H1 (cell line): ENCODE measurements around the gene BBLN. TPM values are rescaled to one million over a fixed set of nuclear protein-coding genes. Genes with fewer than 3 reads are reported as not detected.

ENCODE experiments used
- CTCF ChIA-PET: fragments of 300-600 bp; sonication (Branson Sonifier 250); formaldehyde crosslinking; loops from one replicate; lab custom pipeline; 2021; ENCODE audit not compliant: partially characterized antibody; lab: Charles Lee
- POLR2A ChIA-PET: fragments of 300-600 bp; sonication (Branson Sonifier 250); formaldehyde crosslinking; loops from one replicate; lab custom pipeline; 2021; ENCODE audit warnings: inconsistent platforms; ENCODE audit not compliant: partially characterized antibody; lab: Charles Lee
- DNase-seq, 2 experiments: peaks; one replicate each; pipeline versions ENCODE4 v3.0.0 to v3.0.0-alpha.2; 2010 to 2022; ENCODE audit warnings: low spot score in 2 of 2, low read depth in 1 of 2, mixed read lengths in 1 of 2
- FAIRE-seq: peaks from 2 replicates; lab custom pipeline; 2011; peaks lifted over from hg19 to GRCh38; lab: Jason Lieb, UNC
- H2AFZ ChIP-seq: 2 replicates; pipeline ENCODE4 v1.8.1; 2012; ENCODE audit warnings: low read length, inconsistent platforms
- H2AK5ac ChIP-seq: 2 replicates; pipeline ENCODE4 v1.6.1; 2013; ENCODE audit warnings: low read depth, low read length
- H2BK120ac ChIP-seq: replicated peaks from 2 replicates; pipeline ENCODE3; 2013; ENCODE audit warnings: low read depth, low read length, inconsistent platforms
- H2BK12ac ChIP-seq: 2 replicates; pipeline ENCODE4 v1.6.1; 2013; ENCODE audit warnings: low read depth, low read length
- H2BK15ac ChIP-seq: 2 replicates; pipeline ENCODE4 v1.6.1; 2013; ENCODE audit warnings: low read length
- H2BK20ac ChIP-seq: 2 replicates; pipeline ENCODE4 v1.6.1; 2013; ENCODE audit warnings: low read length
- H2BK5ac ChIP-seq: 2 replicates; pipeline ENCODE4 v1.6.1; 2013; ENCODE audit warnings: low read depth, low read length
- H3K14ac ChIP-seq: 2 replicates; pipeline ENCODE4 v1.6.1; 2013; ENCODE audit warnings: inconsistent platforms; ENCODE audit not compliant: insufficient read length
- H3K18ac ChIP-seq: 2 replicates; pipeline ENCODE4 v1.6.1; 2013; ENCODE audit warnings: low read length; ENCODE audit errors: extremely low read depth
- H3K23ac ChIP-seq: 2 replicates; pipeline ENCODE4 v1.6.1; 2013; ENCODE audit warnings: inconsistent platforms; ENCODE audit not compliant: insufficient read length
- H3K23me2 ChIP-seq: 2 replicates; pipeline ENCODE4 v1.6.1; 2013; ENCODE audit warnings: low read depth, low read length
- H3K27ac ChIP-seq: 2 replicates; pipeline ENCODE4 v1.6.1; 2011; ENCODE audit warnings: low read depth, low read length, inconsistent platforms
- H3K27me3 ChIP-seq, 4 experiments: replicated peaks in 1 of 4; 1 replicate in 1 of 4; 2 replicates in 3 of 4; pipeline versions ENCODE4 v1.6.1 to v1.8.1; 2011 to 2013; ENCODE audit warnings: low read length in 3 of 4, mild to moderate bottlenecking in 3 of 4, inconsistent platforms in 2 of 4, mixed read lengths in 2 of 4, moderate library complexity in 1 of 4; ENCODE audit not compliant: control insufficient read depth in 3 of 4, insufficient read depth in 3 of 4; ENCODE audit errors: extremely low read depth in 1 of 4
- H3K36me3 ChIP-seq, 4 experiments: 2 replicates each; pipeline versions ENCODE4 v1.6.1 to v1.8.1; 2011 to 2013; ENCODE audit warnings: mild to moderate bottlenecking in 4 of 4, low read length in 3 of 4, moderate library complexity in 2 of 4, control low read depth in 1 of 4, inconsistent platforms in 1 of 4; ENCODE audit not compliant: insufficient read depth in 4 of 4, control insufficient read depth in 2 of 4
- H3K4ac ChIP-seq: replicated peaks from 2 replicates; pipeline ENCODE3; 2013; ENCODE audit warnings: low read length, low read depth, mixed read lengths, inconsistent platforms; ENCODE audit not compliant: insufficient read length
- H3K4me1 ChIP-seq, 4 experiments: replicated peaks in 1 of 4; 1 replicate in 1 of 4; 2 replicates in 3 of 4; pipeline versions ENCODE4 v1.6.1 to v1.8.1; 2011 to 2013; ENCODE audit warnings: low read length in 3 of 4, inconsistent platforms in 2 of 4, mixed read lengths in 1 of 4; ENCODE audit not compliant: insufficient read depth in 4 of 4, control insufficient read depth in 3 of 4
- H3K4me2 ChIP-seq, 2 experiments: 2 replicates each; pipeline versions ENCODE4 v1.6.1 to v1.8.1; 2011 to 2013; ENCODE audit warnings: low read depth in 2 of 2, low read length in 2 of 2, control low read depth in 1 of 2, inconsistent platforms in 1 of 2, mild to moderate bottlenecking in 1 of 2; ENCODE audit not compliant: insufficient read depth in 1 of 2
- H3K4me3 ChIP-seq, 4 experiments: fragments of 200-600, 300-600 bp in 1 of 4; sonication (generic), shearing (Covaris generic), sonication (Bioruptor Twin) in 1 of 4; 2 replicates each; pipeline versions ENCODE4 v1.5.1 to v1.8.1; 2011 to 2016; ENCODE audit warnings: low read length in 4 of 4, low read depth in 3 of 4, control low read depth in 2 of 4, inconsistent platforms in 2 of 4, mild to moderate bottlenecking in 2 of 4, mixed read lengths in 1 of 4, moderate library complexity in 1 of 4; ENCODE audit not compliant: insufficient read depth in 2 of 4; ENCODE audit errors: extremely low read depth in 1 of 4
- H3K56ac ChIP-seq: replicated peaks from 2 replicates; pipeline ENCODE3; 2013; ENCODE audit warnings: low read depth, mild to moderate bottlenecking, mixed read lengths, low read length, inconsistent platforms; ENCODE audit not compliant: insufficient read length
- H3K79me1 ChIP-seq: 2 replicates; pipeline ENCODE4 v1.6.1; 2013; ENCODE audit warnings: low read depth, low read length, control low read depth
- H3K79me2 ChIP-seq, 2 experiments: 2 replicates each; pipeline versions ENCODE4 v1.6.1 to v1.8.1; 2012 to 2013; ENCODE audit warnings: low read length in 2 of 2, mild to moderate bottlenecking in 2 of 2, inconsistent platforms in 1 of 2; ENCODE audit not compliant: insufficient read depth in 2 of 2, control insufficient read depth in 1 of 2
- H3K9ac ChIP-seq, 4 experiments: replicated peaks in 1 of 4; 1 replicate in 1 of 4; 2 replicates in 3 of 4; pipeline versions ENCODE4 v1.6.1 to v1.8.1; 2011 to 2013; ENCODE audit warnings: low read depth in 3 of 4, low read length in 3 of 4, control low read depth in 2 of 4, mild to moderate bottlenecking in 2 of 4, moderate library complexity in 2 of 4, inconsistent platforms in 1 of 4; ENCODE audit errors: extremely low read depth in 1 of 4
- H3K9me3 ChIP-seq, 2 experiments: 2 replicates each; pipeline versions ENCODE4 v1.6.1 to v1.8.1; 2012 to 2013; ENCODE audit warnings: mild to moderate bottlenecking in 2 of 2, moderate library complexity in 2 of 2, control low read depth in 1 of 2, inconsistent platforms in 1 of 2, low read depth in 1 of 2, low read length in 1 of 2, mixed read lengths in 1 of 2; ENCODE audit not compliant: insufficient read depth in 2 of 2
- H4K20me1 ChIP-seq, 2 experiments: replicated peaks in 1 of 2; 2 replicates each; pipeline versions ENCODE3 to v1.8.1; 2011 to 2013; ENCODE audit warnings: inconsistent platforms in 2 of 2, low read length in 2 of 2, mild to moderate bottlenecking in 1 of 2; ENCODE audit not compliant: insufficient read depth in 2 of 2, control insufficient read depth in 1 of 2
- H4K5ac ChIP-seq: 2 replicates; pipeline ENCODE4 v1.6.1; 2013; ENCODE audit warnings: low read length, low read depth, mixed read lengths, inconsistent platforms; ENCODE audit not compliant: insufficient read length
- H4K8ac ChIP-seq: 2 replicates; pipeline ENCODE4 v1.8.0; 2013; ENCODE audit warnings: mild to moderate bottlenecking, moderate library complexity, low read length, inconsistent platforms; ENCODE audit not compliant: insufficient read depth; ENCODE audit errors: extremely low read depth
- H4K91ac ChIP-seq: replicated peaks from 2 replicates; pipeline ENCODE3; 2013; ENCODE audit warnings: low read length, mixed read lengths, inconsistent platforms; ENCODE audit not compliant: insufficient read length
- BACH1 ChIP-seq: IDR thresholded peaks from 2 replicates; pipeline ENCODE4 v1.6.1; 2012; ENCODE audit warnings: low read length, improper control_type of control experiment
- BCL11A ChIP-seq, 2 experiments: IDR thresholded peaks; one replicate each; pipeline ENCODE4 v1.6.1; 2011; ENCODE audit warnings: low read depth in 2 of 2, low read length in 2 of 2, mild to moderate bottlenecking in 2 of 2
- CEBPB ChIP-seq: IDR thresholded peaks from 2 replicates; pipeline ENCODE4 v1.6.1; 2012; ENCODE audit warnings: low read depth, low read length
- CREB1 ChIP-seq: IDR thresholded peaks from 2 replicates; pipeline ENCODE4 v1.6.1; 2012; ENCODE audit warnings: inconsistent platforms
- CTBP2 ChIP-seq: IDR thresholded peaks from 2 replicates; pipeline ENCODE4 v1.7.0; 2011; ENCODE audit warnings: borderline replicate concordance, mild to moderate bottlenecking, moderate library complexity, mixed read lengths, low read length; ENCODE audit not compliant: insufficient read depth, insufficient read length
- NANOG ChIP-seq: IDR thresholded peaks from 2 replicates; pipeline ENCODE4 v1.6.1; 2011; ENCODE audit warnings: low read length, low read depth, mild to moderate bottlenecking, inconsistent platforms; ENCODE audit not compliant: insufficient read depth, poor library complexity, severe bottlenecking
- SAP30 ChIP-seq: fragments of 300-600 bp; sonication (generic); IDR thresholded peaks from 2 replicates; pipeline ENCODE4 v1.7.1; 2012; ENCODE audit warnings: low read length, moderate library complexity, mild to moderate bottlenecking, inconsistent platforms; ENCODE audit not compliant: insufficient read depth, insufficient replicate concordance
- SIN3A ChIP-seq, 2 experiments: IDR thresholded peaks in 1 of 2; conservative IDR thresholded peaks in 1 of 2; 2 replicates each; pipeline ENCODE4 v1.6.1; 2011 to 2012; ENCODE audit warnings: low read length in 2 of 2, improper control_type of control experiment in 1 of 2, low read depth in 1 of 2, mild to moderate bottlenecking in 1 of 2
- WGBS, 2 experiments: shearing (Covaris generic) in 1 of 2; methylation state at CpG; one replicate each; pipeline versions ENCODE4 v1.1.6 to v1.1.7; 2013 to 2015; ENCODE audit warnings: low lambda C conversion rate in 2 of 2, mixed read lengths in 2 of 2, inconsistent platforms in 1 of 2, low coverage in 1 of 2, missing lambda C conversion rate in 1 of 2; ENCODE audit not compliant: insufficient replicate concordance in 2 of 2, insufficient coverage in 1 of 2, insufficient read length in 1 of 2; ENCODE audit errors: extremely low coverage in 1 of 2, missing lambda C conversion rate in 1 of 2; 5-methylcytosine and 5-hydroxymethylcytosine counted together
- polyA plus RNA-seq, 7 experiments: library from polyadenylated mRNA; depleted of rRNA in 3 of 7; stranded (reverse) in 5 of 7; unstranded in 2 of 7; fragments of >200 nt in 5 of 7; fragments of 200-250 nt in 2 of 7; gene quantifications; 1 replicate in 5 of 7; 2 replicates in 1 of 7; 4 replicates in 1 of 7; pipeline versions ENCODE4 v1.2.1 to v1.2.3, GENCODE V29; 2011 to 2013; ENCODE audit warnings: missing spikeins in 2 of 7, mixed read lengths in 2 of 7
- total RNA-seq: library from RNA; stranded (reverse); fragmentation: NEBNext Ultra II Directional; extraction: Animal tissue kit (Norgen Biotek cat#: 25700); gene quantifications from 2 replicates; pipeline ENCODE4 v1.2.1, GENCODE V29; 2021
- TF ChIP-seq, protein P1 (sequence below): IDR thresholded peaks from 2 replicates; pipeline ENCODE4 v1.6.1; 2012; ENCODE audit warnings: inconsistent platforms

The BBLN gene
- total and polyA plus RNA-seq, 2 of the 8 experiments (the other 6 are each of a cell fraction or from before 2014, with no cell fraction given), result 63.1 to 164 TPM

DNA sequence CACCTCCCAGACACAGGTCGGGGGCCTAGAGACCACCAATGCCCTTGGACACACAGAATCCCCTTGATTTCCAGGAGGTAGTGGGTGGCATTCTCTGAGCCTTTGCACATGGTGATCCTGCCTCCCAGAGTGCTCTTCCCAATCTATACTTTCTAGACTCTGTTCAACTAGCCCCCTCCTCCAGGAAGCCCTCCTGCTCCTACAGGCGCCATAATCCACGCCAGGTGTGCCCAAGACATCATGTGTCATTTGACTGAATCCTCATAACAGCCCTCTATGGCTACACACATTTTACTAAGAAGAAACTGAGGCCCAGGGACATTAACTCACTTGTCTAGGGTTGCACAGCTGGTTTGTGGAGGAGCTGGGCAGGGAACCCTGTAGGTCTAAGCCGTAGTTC is 7.1 kb downstream of the BBLN start:
- Histone ChIP-seq H3K23ac (no peak overlapping the region), H4K5ac (no peak overlapping the region), H4K91ac (no peak overlapping the region), H3K9ac (no peak overlapping the region), H4K20me1 (peaks cover 3 to 4% of the 10 kb centered on the region in 2 experiments), H3K18ac (no peak overlapping the region), H2BK15ac (no peak overlapping the region), H4K8ac (no peak overlapping the region), H2BK120ac (no peak overlapping the region), H3K4me3 (no peak overlapping the region), H2BK20ac (no peak overlapping the region), H3K4ac (no peak overlapping the region), H3K23me2 (no peaks in the 10 kb centered on the region), H3K4me2 (no peak overlapping the region), H2BK12ac (no peak overlapping the region), H3K79me1 (0 out of 2 replicates have a peak, but pooled peaks cover 6% of the 10 kb centered on the region), H3K9me3 (no peaks in the 10 kb centered on the region), H2AK5ac (no peak overlapping the region), H3K14ac (no peak overlapping the region), H3K4me1 (no peaks in the 10 kb centered on the region), H2BK5ac (no peak overlapping the region), H3K56ac (no peak overlapping the region), H3K36me3 (peaks cover 3 to 60% (median 24%) of the 10 kb centered on the region in 4 experiments), H3K27ac (no peak overlapping the region), H3K27me3 (no peaks in the 10 kb centered on the region), H2AFZ (no peak overlapping the region), H3K79me2 (no peaks in the 10 kb centered on the region)
- WGBS, 2 experiments, result 87% methylated on average over 4 of the region's 4 CpGs; no CpG with 5 or more reads in 1 of the 2 experiments
- FAIRE-seq (no peak), DNase-seq (no peak)
- ChIA-PET POLR2A (interaction anchor here (1.4 to 1.7 kb wide), 3 partner anchors 8 to 55 kb away, joined by 3 to 6 read pairs (median 5); no protein-coding TSS in a partner anchor), CTCF (interaction anchor here (1.5 kb wide), 1 partner anchor 12 kb away, joined by 4 read pairs; no protein-coding TSS in a partner anchor)
- TF ChIP-seq CREB1, result no peak
- TF ChIP-seq CEBPB, result no peak
- no peak for TF ChIP-seq BACH1
- TF ChIP-seq SAP30, result no peak
- TF ChIP-seq, protein P1, sequence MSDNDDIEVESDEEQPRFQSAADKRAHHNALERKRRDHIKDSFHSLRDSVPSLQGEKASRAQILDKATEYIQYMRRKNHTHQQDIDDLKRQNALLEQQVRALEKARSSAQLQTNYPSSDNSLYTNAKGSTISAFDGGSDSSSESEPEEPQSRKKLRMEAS, result no peak
- TF ChIP-seq SIN3A (conservative IDR thresholded peaks at IDR 0.05 in 1 of 2, IDR thresholded peaks at IDR 0.05 in 1 of 2; ENCODE audit: low read depth in 1 of 2, low read length in 2 of 2), result no peak
- TF ChIP-seq BCL11A (IDR thresholded peaks at IDR 0.05; ENCODE audit: low read depth in 2 of 2, low read length in 2 of 2), result no peak
- no peak for TF ChIP-seq NANOG
- no peak for TF ChIP-seq CTBP2
